ENCODE results near the gene MAP2K1.
"Not testable (repeated sequence)": the region's sequence is repeated elsewhere in the genome, so short reads cannot be mapped to it uniquely, and the experiment has no call there.

The MAP2K1 gene

DNA sequence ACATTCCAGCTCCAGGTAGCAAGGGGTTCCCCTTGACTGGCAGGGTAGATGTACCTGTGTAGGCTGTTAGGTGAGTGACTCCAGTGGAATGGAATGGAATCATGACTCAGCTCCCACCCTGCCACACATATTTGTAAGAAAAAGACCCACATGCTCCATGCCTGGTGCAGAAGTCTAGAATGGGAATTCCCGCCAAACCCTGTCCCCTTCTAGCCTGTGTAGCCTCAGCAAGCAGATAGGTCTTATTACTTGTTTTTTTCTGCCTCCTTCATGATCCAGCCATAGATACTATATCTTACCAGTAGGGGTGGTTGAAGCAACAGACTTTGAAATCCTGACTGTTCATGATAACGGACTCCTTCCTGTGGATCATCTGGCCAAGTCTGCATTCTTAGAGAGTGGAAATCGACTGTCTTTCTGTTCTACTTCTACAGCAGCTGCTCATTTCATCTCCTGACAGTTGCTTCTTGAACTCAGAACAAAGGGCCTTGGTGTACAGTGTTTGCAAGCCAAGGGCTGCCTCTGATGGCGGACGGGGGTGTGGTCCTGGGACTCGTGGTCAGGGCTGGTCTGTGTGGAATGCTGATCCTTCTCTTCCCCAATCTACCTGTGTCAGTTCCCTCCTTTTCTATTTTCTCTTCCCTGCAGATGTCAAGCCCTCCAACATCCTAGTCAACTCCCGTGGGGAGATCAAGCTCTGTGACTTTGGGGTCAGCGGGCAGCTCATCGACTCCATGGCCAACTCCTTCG is 94.6 kb downstream of the MAP2K1 start:
- no peak for DNase-seq

DNA sequence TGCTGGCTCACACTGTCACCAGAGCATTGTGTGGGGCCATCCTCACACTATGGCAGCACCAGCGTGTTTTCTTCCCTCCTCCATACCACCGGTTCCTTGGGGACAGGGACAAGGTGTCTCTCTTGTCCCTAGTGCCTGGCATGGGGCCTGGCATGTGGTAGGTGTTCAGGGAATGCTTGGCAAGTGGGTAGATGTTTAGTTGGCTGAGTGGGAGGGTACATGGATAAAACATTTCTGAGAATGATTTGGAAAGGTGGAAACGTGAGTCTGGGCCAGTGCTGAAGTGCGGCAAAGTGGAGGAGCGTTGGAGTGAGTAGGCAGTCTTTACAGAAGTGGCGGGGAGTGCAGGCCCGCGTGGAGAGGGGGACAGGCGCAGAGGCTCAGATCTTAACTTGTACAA is 95.8 kb downstream of the MAP2K1 start:
- no peak for DNase-seq

DNA sequence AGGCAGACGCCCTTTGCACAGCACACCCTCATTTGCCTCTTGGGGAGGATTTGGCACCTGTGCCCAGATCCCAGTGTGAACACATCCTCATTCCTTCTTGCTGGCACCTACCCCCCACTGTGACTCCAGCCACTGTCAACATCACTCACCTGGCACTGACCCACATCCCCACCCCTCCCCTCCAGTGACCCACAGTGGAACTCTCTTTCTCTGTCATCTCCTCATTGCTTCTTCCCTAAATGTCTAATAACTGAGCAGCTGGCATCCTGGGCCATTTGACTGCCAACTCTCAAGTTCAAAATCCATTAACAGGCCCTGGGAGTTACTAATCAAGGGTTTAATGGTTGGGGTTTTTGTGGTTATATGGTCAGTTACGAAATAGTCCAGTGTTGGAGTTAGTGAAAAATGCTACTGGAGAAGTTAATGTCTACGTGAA is 96.4 kb downstream of the MAP2K1 start:
- DNase-seq = no peak

DNA sequence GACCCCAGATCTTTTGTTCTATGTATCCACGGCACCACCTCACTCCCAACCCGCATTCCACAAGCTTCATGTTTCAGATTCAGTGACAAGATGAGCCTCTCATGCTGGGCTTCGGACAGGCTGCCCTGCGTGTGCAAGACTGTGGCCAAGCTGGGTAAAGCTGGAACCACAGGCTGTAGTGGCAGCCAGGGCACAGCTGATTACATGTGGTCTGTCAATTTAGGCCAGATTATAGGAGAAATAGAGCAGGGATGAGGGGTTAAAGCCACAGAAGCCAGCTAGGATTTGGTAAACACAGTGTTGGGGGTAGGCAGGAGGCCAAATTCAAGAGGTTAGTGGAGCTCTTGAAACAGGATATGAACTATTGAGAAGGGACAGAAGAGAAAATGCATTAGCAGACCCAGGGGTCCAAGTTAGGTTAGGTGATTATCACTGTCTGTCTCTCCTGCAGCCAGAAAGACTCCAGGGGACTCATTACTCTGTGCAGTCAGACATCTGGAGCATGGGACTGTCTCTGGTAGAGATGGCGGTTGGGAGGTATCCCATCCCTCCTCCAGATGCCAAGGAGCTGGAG is 97.9 kb downstream of the MAP2K1 start:
- no peak for DNase-seq

DNA sequence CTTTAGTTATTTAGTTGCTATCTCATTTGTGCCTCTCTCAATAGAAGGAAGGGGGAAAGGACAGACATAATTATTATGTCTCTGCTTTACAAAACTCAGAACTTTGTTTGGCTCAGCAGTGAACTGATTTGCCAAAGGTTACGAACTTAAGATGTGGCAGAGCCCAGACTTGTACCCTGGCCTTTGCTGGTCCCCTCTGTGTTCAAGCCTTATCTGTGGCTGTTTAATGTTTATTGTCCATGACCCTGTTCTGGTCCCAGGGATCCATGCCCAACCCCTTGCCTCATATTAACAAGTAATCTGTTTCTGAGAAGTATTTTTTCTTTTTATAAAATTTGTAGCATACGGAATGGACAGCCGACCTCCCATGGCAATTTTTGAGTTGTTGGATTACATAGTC is 100.2 kb downstream of the MAP2K1 start:
- DNase-seq = no peak

DNA sequence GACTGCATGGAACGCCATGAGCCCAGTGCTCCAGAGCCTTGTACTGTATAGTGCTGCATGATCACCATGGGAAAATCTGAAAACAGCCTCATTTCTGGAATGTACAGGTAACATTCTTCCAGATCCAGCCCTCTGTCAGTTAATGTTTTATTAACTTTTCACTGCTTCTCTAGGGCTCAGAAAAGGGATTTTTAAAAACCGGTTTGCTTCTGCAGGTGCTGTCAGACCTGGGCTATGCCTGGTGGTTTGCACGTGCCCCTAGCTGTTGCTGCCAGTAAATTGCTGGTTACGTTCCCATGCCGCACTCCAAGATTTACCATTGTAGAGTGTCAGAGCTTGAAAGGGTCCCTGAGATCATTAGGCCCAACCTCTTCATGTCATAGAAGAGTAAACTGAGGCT is 101.8 kb downstream of the MAP2K1 start:
- DNase-seq = no peak

DNA sequence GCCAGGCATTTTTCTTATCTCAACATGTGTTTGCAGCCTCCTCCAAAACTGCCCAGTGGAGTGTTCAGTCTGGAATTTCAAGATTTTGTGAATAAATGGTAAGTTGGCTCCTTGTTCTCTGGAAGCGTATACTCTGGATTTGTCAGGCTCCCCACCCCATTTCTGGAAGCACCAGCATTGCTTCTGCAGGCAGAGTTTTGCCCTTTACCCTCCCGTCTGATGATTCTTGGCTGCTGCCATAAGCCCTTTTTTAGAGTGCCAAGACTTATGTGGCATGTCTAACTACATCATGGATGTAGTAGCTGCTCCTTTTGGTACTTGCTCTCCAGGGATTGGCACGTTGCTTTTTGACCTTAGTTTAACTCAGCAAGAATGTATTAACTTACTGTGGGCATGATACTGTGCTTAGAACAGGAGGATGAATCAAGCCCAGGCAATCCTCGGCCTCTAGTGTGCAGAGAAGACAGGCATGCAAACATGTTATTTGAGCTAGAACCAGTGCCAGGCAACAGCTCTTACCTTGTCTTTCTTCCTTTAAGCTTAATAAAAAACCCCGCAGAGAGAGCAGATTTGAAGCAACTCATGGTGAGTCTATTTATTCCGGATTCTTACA is 102.6 kb downstream of the MAP2K1 start:
- DNase-seq = no peak

DNA sequence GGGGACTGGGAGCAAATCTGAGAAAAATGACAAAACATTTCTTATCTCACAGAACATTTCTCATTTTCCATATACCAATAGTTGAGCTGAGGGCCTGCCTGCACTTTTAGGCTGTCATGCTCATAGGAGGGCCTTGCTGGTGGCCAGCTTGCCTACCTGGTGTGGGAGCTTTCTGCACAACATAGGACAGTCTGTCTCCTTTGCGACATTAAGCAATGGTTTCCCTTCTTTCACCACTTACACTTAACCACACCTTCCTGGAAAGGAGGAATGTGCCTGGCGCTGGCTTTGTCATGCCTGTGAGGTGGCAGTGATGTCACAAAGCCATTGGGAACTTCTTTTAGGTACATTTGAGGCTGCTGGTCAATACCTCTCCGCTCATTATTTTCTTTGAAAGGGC is 105.1 kb downstream of the MAP2K1 start:
- no peak for DNase-seq

DNA sequence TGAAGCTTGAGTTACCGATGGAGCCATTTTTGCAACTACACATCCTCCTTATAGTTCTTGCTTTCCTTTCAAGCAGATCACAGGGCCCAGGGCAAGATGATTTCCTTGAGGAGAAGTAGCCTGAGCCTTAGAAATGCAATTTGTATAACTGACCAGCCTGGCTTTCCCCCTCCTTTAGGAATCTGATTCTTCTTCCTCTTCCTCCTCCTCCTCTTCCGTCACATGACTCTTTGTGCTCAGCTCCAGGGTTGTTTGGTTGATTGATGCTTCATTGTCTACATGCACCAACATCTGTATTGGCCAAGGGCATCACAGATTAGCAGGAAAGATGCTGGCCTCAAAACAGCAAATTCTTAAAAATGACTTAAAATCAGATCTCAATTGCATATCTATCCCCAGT is 107.5 kb downstream of the MAP2K1 start:
- DNase-seq = no peak

DNA sequence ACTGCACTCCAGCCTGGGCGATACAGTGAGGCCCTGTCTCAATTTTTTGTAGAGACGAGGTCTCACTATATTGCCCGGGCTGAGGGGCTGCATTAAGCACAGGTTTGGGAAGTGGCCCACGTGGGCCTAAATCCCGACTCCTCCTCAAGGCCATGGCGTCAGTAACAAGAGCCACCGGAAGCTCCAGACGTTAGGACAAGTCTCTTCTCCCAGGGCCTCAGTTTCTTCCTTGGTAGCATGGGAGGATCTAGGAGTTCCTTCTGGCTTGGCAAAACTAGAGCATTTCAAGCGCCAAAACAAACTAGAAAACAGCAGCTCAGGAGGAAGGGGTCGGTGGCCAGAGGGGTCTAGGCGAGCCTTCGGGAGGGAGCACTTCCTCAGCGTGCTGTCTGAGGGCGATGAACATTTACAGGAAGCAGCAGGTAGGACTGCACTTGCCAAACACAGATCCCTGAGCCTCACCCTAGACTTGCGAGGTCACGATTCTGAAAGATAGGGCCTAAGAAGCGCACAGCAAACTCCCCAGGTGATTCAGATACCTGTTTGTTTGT is 110.3 kb downstream of the MAP2K1 start:
- no peak for DNase-seq

DNA sequence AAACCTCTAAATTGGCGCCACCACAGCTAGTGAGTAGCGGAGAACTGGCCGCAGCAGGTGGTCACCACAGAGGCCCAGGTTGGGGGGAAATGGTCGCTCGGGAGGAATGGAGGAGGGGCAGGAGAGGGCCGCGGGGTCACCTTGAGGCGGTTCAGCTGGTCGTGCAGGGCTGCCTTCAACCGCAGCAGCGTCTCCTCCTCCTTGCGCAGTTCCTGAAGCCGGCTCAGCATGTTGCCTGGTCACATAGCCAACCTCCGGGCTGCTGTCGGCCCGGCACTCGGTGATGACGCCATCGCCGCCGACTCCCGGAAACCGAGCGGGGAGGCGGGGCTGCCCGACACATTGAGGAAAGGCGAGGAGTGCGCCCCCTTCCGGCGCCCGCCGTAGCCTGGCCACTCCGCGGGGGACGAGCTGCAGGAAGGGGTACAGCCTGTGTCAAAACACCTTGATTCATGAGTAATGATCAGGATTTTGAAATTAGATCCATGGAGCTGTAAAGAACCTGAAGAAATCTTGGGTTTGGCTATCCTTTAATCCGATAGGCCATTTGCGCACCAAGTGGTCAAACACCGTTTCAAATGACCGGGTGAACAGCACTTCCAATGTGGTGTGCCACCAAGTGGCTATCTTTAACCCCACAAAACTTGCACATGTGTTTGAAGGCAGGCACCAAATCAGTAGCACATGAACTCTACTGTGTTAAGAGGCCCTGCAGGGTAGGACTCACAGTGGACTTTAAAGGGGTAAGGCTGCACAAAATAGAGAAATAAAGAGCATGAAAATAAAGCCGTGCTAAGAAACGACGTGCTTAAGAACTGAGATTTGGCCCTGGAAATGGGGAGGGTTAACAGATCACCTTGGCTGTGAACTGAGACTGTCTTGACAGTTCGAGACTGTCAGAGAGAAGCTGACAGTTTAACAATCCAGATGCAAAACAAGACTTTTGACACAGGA is 111.1 kb downstream of the MAP2K1 start, which contains the start of gene SNAPC5:
Gene SNAPC5 (minus strand): TSS at position 261 of the 954 bp plus-strand sequence. CDS start 31 bp downstream, at position 230.
- peak; percentile 90 for DNase-seq

DNA sequence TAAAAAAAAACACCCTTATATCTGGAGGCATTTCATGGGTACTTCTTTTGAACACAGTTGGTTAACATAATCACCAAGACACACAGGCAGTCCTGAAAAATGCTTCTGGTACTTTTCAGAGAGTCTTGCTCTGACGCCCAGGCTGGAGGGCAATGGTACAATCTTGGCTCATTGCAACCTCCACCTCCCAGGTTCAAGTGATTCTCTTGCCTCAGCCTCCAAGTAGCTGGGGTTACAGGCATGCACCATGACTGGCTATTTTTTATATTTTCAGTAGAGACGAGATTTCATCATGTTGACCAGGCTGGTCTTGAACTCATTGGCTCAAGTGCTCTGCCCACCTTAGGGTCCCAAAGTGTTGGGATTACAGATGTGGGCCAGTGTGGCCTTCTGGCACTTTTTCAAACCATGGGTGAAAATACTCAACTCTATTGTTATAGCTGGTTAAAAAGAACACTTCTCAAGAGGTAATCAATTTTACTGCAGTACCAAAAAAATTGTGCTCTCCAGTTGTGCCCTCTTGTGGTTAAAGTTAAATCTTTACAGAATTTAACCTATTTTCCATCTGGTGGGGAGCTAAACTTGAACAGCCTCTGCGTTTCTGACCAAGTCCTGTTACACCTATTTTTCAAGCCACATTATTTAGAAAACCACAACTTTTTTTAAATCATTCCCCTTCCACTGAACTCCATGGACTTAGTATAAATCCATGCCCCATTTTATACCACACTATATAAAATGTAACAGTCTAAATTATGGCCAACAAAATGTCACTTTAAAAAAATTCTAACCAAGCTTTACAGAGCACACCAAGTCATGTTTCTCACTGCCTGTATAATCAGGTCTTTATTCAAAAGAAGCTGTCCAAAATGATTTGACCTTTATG is 112.0 kb downstream of the MAP2K1 start:
- DNase-seq = no peak

DNA sequence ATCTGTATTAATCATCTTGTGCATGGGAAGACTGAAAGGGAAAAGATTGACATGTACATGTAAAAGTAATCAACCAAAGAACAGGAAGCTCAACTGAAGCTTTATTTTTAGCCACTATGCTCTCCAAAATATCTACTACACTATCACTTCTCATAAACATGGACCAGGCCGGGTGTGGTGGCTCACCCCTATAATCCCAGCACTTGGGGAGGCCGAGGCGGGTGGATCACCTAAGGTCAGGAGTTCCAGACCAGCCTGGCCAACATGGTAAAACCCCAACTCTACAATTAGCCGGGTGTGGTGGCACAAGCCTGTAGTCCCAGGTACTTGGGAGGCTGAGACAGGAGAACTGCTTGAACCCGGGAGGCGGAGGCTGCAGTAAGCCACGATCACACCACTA is 113.6 kb downstream of the MAP2K1 start:
- not testable (repeated sequence) for DNase-seq

DNA sequence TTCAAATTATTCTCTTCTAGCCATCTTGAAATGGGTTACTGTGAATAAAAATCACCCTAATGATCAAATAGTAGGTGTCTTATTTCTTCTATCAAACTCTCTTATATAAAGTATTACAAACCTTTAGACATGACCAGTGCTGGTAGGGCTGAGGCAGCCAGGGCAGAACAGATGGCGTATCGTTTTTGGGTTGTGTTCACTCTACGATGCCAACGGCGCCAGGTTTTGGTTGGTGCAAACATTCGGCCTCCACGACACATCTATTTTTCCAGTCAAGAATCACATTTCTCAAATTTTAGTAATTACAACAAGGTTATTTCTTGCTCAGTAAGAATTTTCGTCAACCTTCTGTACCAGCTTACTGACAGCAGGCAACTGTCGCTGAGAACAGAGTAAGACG is 115.8 kb downstream of the MAP2K1 start:
- DNase-seq = no peak

DNA sequence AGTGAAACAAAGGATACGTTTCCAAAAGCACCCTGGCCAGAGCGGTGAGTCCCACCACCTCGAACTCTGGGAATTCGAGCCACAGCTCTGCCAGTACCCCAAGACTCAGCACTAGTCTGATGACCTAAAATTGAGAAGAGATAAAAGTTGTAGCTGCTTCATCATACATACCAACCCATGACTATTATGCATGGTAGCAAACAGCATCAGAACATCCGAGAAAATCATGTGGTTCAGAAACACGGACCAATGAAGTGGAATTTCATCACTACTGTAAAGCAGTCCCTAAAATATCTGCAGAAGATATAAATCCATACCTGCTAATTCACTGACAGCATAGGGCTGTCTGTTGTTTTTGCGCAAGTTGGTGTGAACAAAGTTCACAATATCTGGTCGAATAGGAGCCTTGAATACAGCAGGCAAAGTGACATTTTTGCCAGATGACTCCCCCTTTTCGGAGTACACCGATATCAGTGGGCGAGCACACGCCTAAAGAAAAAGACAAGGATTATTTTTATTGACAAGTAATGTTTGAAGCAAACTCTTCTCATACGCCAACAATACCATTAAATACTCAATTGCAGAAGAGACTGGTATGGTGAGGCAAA is 116.4 kb downstream of the MAP2K1 start:
- DNase-seq = not testable (repeated sequence)

DNA sequence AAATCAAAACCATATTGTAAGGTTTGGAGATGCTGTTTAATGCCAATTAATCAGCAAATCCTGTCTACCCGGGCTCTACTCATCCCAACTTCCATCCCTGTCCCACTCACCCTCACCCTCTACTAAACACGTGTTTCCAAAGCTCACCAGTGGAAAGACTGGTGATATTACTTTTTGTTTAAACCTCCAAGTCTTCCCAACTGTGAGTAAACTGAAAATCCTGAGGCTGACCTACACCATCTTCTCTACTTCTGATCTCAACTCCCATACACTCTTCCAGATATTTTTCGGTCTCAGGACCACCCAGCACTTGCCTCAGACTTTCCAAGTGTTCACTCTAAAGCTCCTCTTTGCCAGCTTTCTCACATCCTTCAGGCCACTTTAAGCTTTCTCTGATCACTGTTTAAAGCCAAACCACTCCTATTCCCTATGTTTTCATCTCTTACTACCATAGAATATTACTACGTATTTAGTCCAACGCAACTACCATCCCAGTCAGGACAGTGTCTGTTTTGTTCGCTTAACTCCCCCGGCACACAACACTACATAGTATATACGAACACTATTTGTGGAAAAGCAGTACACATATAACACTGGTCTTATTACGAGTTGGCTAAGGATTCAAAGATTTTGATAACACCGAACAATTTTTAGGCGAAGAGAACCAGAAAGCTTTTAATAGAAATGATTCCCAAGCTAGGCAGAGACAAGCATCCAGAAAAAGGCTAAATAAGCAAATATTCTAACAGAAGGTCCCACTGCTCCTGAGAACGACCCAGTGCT is 117.3 kb downstream of the MAP2K1 start:
- DNase-seq = no peak

DNA sequence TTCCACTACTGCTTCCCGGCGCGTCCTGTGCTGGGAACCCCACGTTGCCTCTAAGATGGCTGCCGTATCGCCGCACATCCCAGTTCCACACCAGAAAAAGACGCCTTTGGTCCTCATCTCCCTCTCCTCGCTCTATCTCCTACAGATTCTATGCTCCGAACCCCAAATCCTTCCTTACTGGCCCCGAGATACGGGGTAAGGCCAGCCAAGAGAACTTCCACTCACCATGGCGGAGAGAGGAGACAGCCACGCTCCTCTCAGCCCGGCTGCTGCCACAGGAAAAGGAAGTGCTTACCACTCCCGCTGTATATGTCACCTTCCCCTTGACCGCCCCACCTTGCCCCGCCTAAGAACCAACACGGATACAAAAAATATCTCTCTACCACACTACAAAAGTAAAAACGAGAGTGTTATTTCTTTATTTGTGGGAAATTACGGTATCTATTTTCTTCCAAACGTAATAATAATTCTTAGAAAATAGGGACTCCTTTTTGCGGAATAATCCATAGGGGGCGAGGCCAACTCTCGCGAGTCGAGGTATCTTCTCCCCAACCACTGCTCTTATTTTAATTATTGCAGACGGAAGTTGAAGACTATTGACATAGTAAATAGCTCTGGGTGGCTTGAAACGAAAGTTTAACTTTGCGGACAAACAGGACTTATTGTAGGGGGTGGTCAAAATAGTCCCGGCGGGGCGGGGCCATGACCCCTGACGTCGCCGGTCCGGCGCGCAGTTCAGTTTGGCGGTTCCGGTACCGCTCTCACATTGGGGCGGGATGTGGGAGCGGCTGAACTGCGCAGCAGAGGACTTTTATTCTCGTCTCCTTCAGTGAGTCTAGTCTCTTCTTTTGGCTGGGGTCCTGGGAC is 118.1 kb downstream of the MAP2K1 start, which contains the start of the genes RPL4 and ZWILCH:
Gene RPL4 (minus strand): TSS at position 293 of the 867 bp plus-strand sequence. CDS start 65 bp downstream, at position 228.
Gene ZWILCH (plus strand): TSS at position 764 of the 867 bp plus-strand sequence. CDS start 13 bp downstream, at position 777.
- peak; percentile 58 for DNase-seq

DNA sequence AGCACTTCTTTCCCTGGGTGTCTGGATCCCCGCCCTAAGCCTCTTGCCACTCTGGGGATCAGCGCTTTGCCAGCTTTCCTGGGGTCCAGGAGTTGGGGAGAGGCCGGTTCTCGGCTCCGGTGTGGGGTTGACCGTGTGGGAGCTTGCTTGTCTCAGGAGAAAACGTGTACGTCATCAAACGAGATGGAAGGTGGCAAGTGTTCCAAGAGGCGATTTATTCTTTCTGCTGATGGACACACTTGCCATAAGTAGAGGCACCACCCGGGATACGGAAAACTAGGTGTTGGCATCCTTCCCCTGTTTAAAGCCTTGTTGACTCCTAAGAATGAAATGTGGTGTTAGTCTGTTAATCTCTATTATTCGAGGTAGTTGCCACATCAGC is 118.7 kb downstream of the MAP2K1 start:
- no peak for DNase-seq

DNA sequence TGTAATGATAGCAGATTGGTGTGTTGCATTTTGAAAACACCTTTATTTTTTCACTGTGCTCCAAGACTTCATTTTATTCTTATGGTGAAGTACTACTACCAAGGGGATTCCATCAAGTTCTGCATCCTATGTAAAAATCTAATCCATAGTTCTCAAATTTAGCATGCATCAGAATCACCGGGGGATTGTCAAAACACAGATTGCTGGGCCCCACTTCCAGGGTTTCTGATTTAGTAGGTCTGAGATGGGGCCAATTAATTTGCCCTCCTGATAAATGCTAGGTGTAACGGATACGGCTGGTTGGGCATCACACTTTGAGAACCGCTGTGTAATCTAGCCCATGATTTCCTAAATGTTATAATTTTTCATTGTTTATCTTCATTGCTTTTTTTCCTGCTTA is 119.1 kb downstream of the MAP2K1 start:
- DNase-seq = no peak

Measured in NCI-H1436 (cell line).